ENCODE data around the gene YY1. TPM values are rescaled to one million over a fixed set of nuclear protein-coding genes. Genes with fewer than 3 reads are reported as not detected.

The YY1 gene
- total RNA-seq, 1 experiment from 2014 or later: 83.1 TPM

DNA sequence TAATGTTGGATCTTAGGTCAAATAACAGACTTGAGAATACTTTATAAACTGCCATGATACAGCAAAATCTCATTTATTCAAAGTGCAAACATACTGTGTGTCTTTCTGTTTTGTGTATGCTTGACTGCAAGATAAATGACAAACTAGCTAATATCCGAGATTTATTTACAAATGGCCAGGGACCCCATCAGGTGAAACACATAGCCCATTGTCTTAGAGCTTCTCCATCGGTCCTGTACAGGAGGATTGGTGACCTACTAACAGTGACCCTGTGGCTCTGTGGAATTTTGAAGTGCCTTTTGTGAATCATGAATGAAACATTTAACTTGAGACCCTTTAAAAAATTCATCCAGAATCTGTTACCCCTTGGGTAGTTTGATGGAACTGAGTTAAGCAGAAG lies 40.2 kb downstream of the YY1 start:
- H3K27ac Mint-ChIP-seq: peak overlapping the region; percentile 8; the same call in 1 of the 2 replicates
- no peak overlapping the region for H3K4me3 Mint-ChIP-seq
- DNase-seq (ENCODE audit: low spot score) (no peak), ATAC-seq (no peak)
- no peaks in the 10 kb centered on the region for H3K27me3 Mint-ChIP-seq (ENCODE audit: low read depth)
- H3K4me1 Mint-ChIP-seq: peaks cover 73% of the 10 kb centered on the region
- TF ChIP-seq, protein P1, sequence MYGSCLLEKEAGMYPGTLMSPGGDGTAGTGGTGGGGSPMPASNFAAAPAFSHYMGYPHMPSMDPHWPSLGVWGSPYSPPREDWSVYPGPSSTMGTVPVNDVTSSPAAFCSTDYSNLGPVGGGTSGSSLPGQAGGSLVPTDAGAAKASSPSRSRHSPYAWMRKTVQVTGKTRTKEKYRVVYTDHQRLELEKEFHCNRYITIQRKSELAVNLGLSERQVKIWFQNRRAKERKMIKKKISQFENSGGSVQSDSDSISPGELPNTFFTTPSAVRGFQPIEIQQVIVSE (CRISPR knock-in tag; IDR thresholded peaks at IDR 0.05; ENCODE audit: borderline replicate concordance): no peak
- CTCF ChIA-PET: interaction anchor here (1.1 kb wide), 1 partner anchor 33 kb away, joined by 4 read pairs; no protein-coding TSS in a partner anchor
- peaks cover 11% of the 10 kb centered on the region for H3K36me3 Mint-ChIP-seq
- no peaks in the 10 kb centered on the region for H3K9me3 Mint-ChIP-seq
- POLR2A ChIA-PET: no interaction called here

DNA sequence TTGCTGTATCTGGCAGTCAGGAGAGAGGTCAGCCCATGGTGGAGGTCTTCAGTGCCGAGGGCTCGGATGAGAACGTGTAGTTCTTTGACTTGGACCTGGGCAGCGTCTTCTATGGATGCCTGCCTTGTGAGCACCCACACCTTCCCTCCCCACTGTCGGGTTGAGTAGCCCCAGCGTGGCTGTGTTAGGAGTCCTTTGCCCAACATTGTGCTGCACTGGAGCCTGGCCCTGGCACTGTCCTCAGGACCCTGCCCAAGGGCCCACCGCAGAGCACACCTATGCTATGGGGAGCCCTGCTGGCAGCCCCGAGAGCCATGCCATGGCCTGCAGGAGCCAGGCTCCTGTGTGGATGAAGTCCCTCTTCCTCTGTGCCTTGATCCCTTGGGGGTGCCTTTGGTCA lies 40.6 kb downstream of the YY1 start:
- H3K27me3 Mint-ChIP-seq (ENCODE audit: low read depth): no peaks in the 10 kb centered on the region
- H3K9me3 Mint-ChIP-seq: no peaks in the 10 kb centered on the region
- POLR2A ChIA-PET: no interaction called here
- H3K4me3 Mint-ChIP-seq: no peak overlapping the region
- peak overlapping the region; percentile 88 for H3K27ac Mint-ChIP-seq
- CTCF ChIA-PET: no interaction called here
- TF ChIP-seq, protein P2, sequence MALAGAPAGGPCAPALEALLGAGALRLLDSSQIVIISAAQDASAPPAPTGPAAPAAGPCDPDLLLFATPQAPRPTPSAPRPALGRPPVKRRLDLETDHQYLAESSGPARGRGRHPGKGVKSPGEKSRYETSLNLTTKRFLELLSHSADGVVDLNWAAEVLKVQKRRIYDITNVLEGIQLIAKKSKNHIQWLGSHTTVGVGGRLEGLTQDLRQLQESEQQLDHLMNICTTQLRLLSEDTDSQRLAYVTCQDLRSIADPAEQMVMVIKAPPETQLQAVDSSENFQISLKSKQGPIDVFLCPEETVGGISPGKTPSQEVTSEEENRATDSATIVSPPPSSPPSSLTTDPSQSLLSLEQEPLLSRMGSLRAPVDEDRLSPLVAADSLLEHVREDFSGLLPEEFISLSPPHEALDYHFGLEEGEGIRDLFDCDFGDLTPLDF (CRISPR knock-in tag; IDR thresholded peaks at IDR 0.05): no peak
- TF ChIP-seq MYBL2 (CRISPR knock-in tag; IDR thresholded peaks at IDR 0.05) (no peak), ZNF121 (CRISPR knock-in tag; IDR thresholded peaks at IDR 0.05) (no peak), GRHL2 (CRISPR knock-in tag; IDR thresholded peaks at IDR 0.05; ENCODE audit: insufficient replicate concordance, severe bottlenecking) (no peak), ZBTB21 (CRISPR knock-in tag; IDR thresholded peaks at IDR 0.05; ENCODE audit: borderline replicate concordance) (no peak), ZNF138 (CRISPR knock-in tag; conservative IDR thresholded peaks at IDR 0.05) (no peak)
- DNase-seq (ENCODE audit: low spot score) (no peak), ATAC-seq (no peak)
- peaks cover 73% of the 10 kb centered on the region for H3K4me1 Mint-ChIP-seq
- peaks cover 11% of the 10 kb centered on the region for H3K36me3 Mint-ChIP-seq

DNA sequence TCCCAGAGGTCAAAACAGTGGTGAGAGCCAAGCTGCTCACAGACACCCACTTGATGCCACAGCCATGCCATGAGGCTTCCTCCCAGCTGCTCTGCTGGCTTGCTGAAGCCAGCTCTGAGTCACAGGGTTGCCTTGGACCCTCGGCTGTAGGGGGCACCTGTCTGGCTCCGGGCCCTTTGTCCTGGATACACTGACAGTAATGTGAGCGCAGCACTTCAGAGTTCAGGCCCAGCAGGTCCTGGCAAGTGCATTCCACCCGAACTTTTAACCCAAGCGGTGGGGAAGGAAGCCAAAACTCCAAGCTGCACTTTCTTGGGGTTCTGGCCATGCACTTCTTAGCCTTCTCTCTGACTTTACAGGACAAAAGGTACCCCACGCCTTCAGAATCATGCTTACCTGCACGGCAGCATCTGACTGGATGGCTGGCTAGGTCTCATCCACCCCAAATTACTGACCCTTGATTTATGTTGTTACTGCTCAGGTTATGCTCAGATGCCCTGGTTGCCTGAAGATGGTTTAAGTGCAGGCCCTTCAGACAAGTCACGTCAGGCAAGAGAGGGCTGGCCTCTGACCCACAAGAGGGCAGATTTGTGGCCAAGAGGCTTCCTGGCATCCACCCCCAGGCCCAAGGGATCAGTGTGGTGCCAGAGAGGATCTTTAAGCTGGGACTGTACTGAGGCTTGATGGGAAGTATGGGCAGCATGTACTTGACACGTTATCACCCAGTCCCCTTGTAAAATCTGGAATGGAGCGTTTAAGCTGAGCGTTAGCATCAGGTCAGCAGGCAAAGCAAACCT lies 42.5 kb downstream of the YY1 start:
- Mint-ChIP-seq H3K36me3 (peaks cover 7% of the 10 kb centered on the region), H3K9me3 (no peaks in the 10 kb centered on the region), H3K4me3 (no peak overlapping the region), H3K27me3 (ENCODE audit: low read depth) (no peaks in the 10 kb centered on the region), H3K27ac (peak overlapping the region; percentile 46), H3K4me1 (peaks cover 59% of the 10 kb centered on the region)
- POLR2A ChIA-PET: no interaction called here
- TF ChIP-seq SP1 (CRISPR knock-in tag; conservative IDR thresholded peaks at IDR 0.05) (no peak), FOXK1 (CRISPR knock-in tag; IDR thresholded peaks at IDR 0.05) (no peak), ZNF671 (CRISPR knock-in tag; IDR thresholded peaks at IDR 0.05) (no peak), ZNF121 (CRISPR knock-in tag; IDR thresholded peaks at IDR 0.05) (peak; percentile 61; the same call in 1 of the 2 replicates), NR2C2 (CRISPR knock-in tag; IDR thresholded peaks at IDR 0.05) (no peak)
- TF ChIP-seq, protein P3, sequence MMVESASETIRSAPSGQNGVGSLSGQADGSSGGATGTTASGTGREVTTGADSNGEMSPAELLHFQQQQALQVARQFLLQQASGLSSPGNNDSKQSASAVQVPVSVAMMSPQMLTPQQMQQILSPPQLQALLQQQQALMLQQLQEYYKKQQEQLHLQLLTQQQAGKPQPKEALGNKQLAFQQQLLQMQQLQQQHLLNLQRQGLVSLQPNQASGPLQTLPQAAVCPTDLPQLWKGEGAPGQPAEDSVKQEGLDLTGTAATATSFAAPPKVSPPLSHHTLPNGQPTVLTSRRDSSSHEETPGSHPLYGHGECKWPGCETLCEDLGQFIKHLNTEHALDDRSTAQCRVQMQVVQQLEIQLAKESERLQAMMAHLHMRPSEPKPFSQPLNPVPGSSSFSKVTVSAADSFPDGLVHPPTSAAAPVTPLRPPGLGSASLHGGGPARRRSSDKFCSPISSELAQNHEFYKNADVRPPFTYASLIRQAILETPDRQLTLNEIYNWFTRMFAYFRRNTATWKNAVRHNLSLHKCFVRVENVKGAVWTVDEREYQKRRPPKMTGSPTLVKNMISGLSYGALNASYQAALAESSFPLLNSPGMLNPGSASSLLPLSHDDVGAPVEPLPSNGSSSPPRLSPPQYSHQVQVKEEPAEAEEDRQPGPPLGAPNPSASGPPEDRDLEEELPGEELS (CRISPR knock-in tag; IDR thresholded peaks at IDR 0.05): no peak
- TF ChIP-seq, protein P4, sequence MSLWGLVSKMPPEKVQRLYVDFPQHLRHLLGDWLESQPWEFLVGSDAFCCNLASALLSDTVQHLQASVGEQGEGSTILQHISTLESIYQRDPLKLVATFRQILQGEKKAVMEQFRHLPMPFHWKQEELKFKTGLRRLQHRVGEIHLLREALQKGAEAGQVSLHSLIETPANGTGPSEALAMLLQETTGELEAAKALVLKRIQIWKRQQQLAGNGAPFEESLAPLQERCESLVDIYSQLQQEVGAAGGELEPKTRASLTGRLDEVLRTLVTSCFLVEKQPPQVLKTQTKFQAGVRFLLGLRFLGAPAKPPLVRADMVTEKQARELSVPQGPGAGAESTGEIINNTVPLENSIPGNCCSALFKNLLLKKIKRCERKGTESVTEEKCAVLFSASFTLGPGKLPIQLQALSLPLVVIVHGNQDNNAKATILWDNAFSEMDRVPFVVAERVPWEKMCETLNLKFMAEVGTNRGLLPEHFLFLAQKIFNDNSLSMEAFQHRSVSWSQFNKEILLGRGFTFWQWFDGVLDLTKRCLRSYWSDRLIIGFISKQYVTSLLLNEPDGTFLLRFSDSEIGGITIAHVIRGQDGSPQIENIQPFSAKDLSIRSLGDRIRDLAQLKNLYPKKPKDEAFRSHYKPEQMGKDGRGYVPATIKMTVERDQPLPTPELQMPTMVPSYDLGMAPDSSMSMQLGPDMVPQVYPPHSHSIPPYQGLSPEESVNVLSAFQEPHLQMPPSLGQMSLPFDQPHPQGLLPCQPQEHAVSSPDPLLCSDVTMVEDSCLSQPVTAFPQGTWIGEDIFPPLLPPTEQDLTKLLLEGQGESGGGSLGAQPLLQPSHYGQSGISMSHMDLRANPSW (CRISPR knock-in tag; conservative IDR thresholded peaks at IDR 0.05; ENCODE audit: low read depth): no peak
- TF ChIP-seq, protein P5, sequence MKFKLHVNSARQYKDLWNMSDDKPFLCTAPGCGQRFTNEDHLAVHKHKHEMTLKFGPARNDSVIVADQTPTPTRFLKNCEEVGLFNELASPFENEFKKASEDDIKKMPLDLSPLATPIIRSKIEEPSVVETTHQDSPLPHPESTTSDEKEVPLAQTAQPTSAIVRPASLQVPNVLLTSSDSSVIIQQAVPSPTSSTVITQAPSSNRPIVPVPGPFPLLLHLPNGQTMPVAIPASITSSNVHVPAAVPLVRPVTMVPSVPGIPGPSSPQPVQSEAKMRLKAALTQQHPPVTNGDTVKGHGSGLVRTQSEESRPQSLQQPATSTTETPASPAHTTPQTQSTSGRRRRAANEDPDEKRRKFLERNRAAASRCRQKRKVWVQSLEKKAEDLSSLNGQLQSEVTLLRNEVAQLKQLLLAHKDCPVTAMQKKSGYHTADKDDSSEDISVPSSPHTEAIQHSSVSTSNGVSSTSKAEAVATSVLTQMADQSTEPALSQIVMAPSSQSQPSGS (CRISPR knock-in tag; IDR thresholded peaks at IDR 0.05; ENCODE audit: borderline replicate concordance, low read depth): no peak
- TF ChIP-seq, protein P6, sequence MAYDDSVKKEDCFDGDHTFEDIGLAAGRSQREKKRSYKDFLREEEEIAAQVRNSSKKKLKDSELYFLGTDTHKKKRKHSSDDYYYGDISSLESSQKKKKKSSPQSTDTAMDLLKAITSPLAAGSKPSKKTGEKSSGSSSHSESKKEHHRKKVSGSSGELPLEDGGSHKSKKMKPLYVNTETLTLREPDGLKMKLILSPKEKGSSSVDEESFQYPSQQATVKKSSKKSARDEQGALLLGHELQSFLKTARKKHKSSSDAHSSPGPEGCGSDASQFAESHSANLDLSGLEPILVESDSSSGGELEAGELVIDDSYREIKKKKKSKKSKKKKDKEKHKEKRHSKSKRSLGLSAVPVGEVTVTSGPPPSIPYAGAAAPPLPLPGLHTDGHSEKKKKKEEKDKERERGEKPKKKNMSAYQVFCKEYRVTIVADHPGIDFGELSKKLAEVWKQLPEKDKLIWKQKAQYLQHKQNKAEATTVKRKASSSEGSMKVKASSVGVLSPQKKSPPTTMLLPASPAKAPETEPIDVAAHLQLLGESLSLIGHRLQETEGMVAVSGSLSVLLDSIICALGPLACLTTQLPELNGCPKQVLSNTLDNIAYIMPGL (CRISPR knock-in tag; IDR thresholded peaks at IDR 0.05): no peak
- peak; percentile 17 for ATAC-seq
- CTCF ChIA-PET: interaction anchor here (0.6 to 1.6 kb wide), 6 partner anchors 9 to 126 kb away, joined by 3 to 7 read pairs (median 4); no protein-coding TSS in a partner anchor
- DNase-seq (ENCODE audit: low spot score): no peak
